Testis (tissue), 2 donors: Measurements from ENCODE around the gene PLEKHG5.

Source experiments
- CTCF ChIP-seq, 3 experiments: fragments of 450-650 bp in 2 of 3; fragments of 200-600 bp in 1 of 3; sonication (generic) in 1 of 3; IDR thresholded peaks; one replicate each; pipeline ENCODE4 v1.5.1; 2016 to 2019; ENCODE audit warnings: antibody characterized with exemption in 3 of 3, mild to moderate bottlenecking in 2 of 3, moderate library complexity in 1 of 3
- POLR2A ChIP-seq: fragments of 450-650 bp; IDR thresholded peaks from one replicate; pipeline ENCODE4 v1.6.1; 2017; ENCODE audit warnings: antibody characterized with exemption, mild to moderate bottlenecking, moderate library complexity

GRCh38 chr1:6517435-6517851, 26.0 kb upstream of the PLEKHG5 start:
- TF ChIP-seq POLR2A (no peak), CTCF (IDR thresholded peaks at IDR 0.05) (no peak)
